ENCODE measurements around the gene FBXO2.

DNA sequence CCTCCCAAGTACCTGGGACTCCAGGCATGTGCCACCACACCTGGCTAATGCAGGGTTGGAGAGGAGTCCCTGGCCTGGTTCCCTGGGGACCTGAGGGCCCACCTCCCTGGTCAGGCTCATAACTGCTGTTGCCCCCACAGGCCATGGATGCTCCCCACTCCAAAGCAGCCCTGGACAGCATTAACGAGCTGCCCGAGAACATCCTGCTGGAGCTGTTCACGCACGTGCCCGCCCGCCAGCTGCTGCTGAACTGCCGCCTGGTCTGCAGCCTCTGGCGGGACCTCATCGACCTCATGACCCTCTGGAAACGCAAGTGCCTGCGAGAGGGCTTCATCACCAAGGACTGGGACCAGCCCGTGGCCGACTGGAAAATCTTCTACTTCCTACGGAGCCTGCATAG lies 14.3 kb upstream of the FBXO2 start:
- no peak for TF ChIP-seq ZFP30 (CRISPR knock-in tag; IDR thresholded peaks at IDR 0.05)
- TF ChIP-seq, protein P1, sequence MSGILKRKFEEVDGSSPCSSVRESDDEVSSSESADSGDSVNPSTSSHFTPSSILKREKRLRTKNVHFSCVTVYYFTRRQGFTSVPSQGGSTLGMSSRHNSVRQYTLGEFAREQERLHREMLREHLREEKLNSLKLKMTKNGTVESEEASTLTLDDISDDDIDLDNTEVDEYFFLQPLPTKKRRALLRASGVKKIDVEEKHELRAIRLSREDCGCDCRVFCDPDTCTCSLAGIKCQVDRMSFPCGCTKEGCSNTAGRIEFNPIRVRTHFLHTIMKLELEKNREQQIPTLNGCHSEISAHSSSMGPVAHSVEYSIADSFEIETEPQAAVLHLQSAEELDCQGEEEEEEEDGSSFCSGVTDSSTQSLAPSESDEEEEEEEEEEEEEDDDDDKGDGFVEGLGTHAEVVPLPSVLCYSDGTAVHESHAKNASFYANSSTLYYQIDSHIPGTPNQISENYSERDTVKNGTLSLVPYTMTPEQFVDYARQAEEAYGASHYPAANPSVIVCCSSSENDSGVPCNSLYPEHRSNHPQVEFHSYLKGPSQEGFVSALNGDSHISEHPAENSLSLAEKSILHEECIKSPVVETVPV (CRISPR knock-in tag; IDR thresholded peaks at IDR 0.05): no peak
- no peak for TF ChIP-seq ZC3H10 (CRISPR knock-in tag; IDR thresholded peaks at IDR 0.05)
- TF ChIP-seq ESRRG (CRISPR knock-in tag; IDR thresholded peaks at IDR 0.05): no peak
